GM20000 (cell line): ENCODE data around the gene ADCK1.

Experiments used
- DNase-seq: peaks from one replicate; pipeline ENCODE4 v3.0.0; 2012; ENCODE audit warnings: low spot score
- CTCF ChIP-seq: IDR thresholded peaks from 2 replicates; pipeline ENCODE4 v1.5.1; 2012; ENCODE audit warnings: mild to moderate bottlenecking, control low read depth; ENCODE audit errors: extremely low read depth, missing control alignments

The ADCK1 gene

GRCh38 chr14:77889971-77890442, 90.1 kb downstream of the ADCK1 start:
- no peak for DNase-seq
- TF ChIP-seq CTCF, result no peak

- DNase-seq, result no peak
- TF ChIP-seq CTCF, result no peak
Observed at GRCh38 chr14:77890873-77891272, 91.0 kb downstream of the ADCK1 start.

- DNase-seq, result no peak
- TF ChIP-seq CTCF, result no peak
Observed at GRCh38 chr14:77892381-77892871, 92.5 kb downstream of the ADCK1 start.

- no peak for DNase-seq
- no peak for TF ChIP-seq CTCF
Observed at GRCh38 chr14:77892890-77893484, 93.1 kb downstream of the ADCK1 start.

- TF ChIP-seq CTCF, result no peak
- no peak for DNase-seq
Observed at GRCh38 chr14:77897374-77897773, 97.5 kb downstream of the ADCK1 start.

- DNase-seq, result no peak
- TF ChIP-seq CTCF, result no peak
Observed at GRCh38 chr14:77902811-77903210, 102.9 kb downstream of the ADCK1 start.

GRCh38 chr14:77903221-77903620, 103.3 kb downstream of the ADCK1 start:
- no peak for TF ChIP-seq CTCF
- no peak for DNase-seq
